Esophagus (tissue), 2 donors: Measurements from ENCODE around the gene TRAF4. TPM values are rescaled to one million over a fixed set of nuclear protein-coding genes. Genes with fewer than 3 reads are reported as not detected.
"Not testable (repeated sequence)": the region's sequence is repeated elsewhere in the genome, so short reads cannot be mapped to it uniquely, and the experiment has no call there.

Experiments
- H3K27ac ChIP-seq, 2 donors: one replicate each; pipeline ENCODE4 v1.5.1; 2013; ENCODE audit warnings: low read depth in 2 of 2, mild to moderate bottlenecking in 2 of 2, inconsistent platforms in 1 of 2, low read length in 1 of 2, moderate library complexity in 1 of 2
- H3K27me3 ChIP-seq, 2 donors: one replicate each; pipeline ENCODE4 v1.6.1; 2013; ENCODE audit warnings: low read length in 2 of 2, control low read depth in 1 of 2, mild to moderate bottlenecking in 1 of 2; ENCODE audit not compliant: insufficient read depth in 2 of 2, control insufficient read depth in 1 of 2
- H3K36me3 ChIP-seq, 2 donors: one replicate each; pipeline ENCODE4 v1.6.1; 2013; ENCODE audit warnings: low read length in 1 of 2; ENCODE audit not compliant: control insufficient read depth in 2 of 2, insufficient read depth in 2 of 2
- H3K4me1 ChIP-seq, 2 donors: one replicate each; pipeline ENCODE4 v1.6.1; 2013; ENCODE audit warnings: low read length in 1 of 2; ENCODE audit not compliant: control insufficient read depth in 2 of 2, insufficient read depth in 2 of 2
- H3K4me3 ChIP-seq, 2 donors: one replicate each; pipeline ENCODE4 v1.5.1; 2013; ENCODE audit warnings: low read length in 2 of 2, mild to moderate bottlenecking in 2 of 2, low read depth in 1 of 2, moderate library complexity in 1 of 2
- H3K9me3 ChIP-seq, 2 donors: one replicate each; pipeline ENCODE4 v1.6.1; 2013; ENCODE audit warnings: mild to moderate bottlenecking in 2 of 2, low read depth in 1 of 2, low read length in 1 of 2, moderate library complexity in 1 of 2; ENCODE audit not compliant: control insufficient read depth in 2 of 2, insufficient read depth in 1 of 2
- WGBS, 2 donors: extraction: QIAGEN DNeasy Blood & Tissue Kit; methylation state at CpG; one replicate each; pipeline ENCODE4 v1.1.7; 2013; 5-methylcytosine and 5-hydroxymethylcytosine counted together
- polyA plus RNA-seq, 2 donors: library from polyadenylated mRNA; stranded (reverse); fragments of 200-250 nt; gene quantifications; one replicate each; pipeline ENCODE4 v1.2.3, GENCODE V29; 2013
- donor health status: healthy with polysubstance abuse.
- donor health status: Bipolar disorder and iron deficiency.

TRAF4 gene
- polyA plus RNA-seq, 2 donors = 30.0 to 34.6 TPM

DNA sequence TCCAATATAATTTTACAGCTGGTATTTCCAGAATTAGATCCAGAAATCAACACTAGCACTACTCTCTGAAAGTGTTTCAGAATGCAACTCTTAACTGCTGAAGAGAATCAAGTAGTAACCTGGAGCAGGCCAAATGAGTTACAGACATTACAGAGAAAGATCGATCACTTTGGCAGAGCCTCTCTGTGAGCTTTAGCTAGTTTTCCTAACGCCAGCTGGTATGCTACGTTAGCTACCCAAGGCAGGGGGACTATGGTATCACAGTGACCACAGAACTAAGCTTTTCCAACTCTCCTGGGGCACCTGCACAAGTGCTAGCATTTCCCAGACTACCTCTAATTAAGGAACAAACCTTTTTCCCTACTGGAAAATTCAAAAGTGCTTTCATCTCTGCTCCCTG is 30.4 kb downstream of the TRAF4 start:
- H3K9me3 ChIP-seq = no peaks in the 10 kb centered on the region
- H3K4me1 ChIP-seq = no peaks in the 10 kb centered on the region
- no peak overlapping the region for H3K27ac ChIP-seq
- 67 to 77% methylated on average over 3 of the region's 3 CpGs for WGBS, 2 donors
- H3K27me3 ChIP-seq = no peaks in the 10 kb centered on the region
- no peak overlapping the region for H3K4me3 ChIP-seq
- peaks cover 0 to 3% of the 10 kb centered on the region in 2 donors for H3K36me3 ChIP-seq

- Histone ChIP-seq H3K4me1 (no peaks in the 10 kb centered on the region), H3K4me3 (no peak overlapping the region), H3K9me3 (no peaks in the 10 kb centered on the region), H3K27me3 (no peaks in the 10 kb centered on the region), H3K36me3 (peaks cover 2 to 3% of the 10 kb centered on the region in 2 donors), H3K27ac (no peak overlapping the region)
- WGBS, 2 donors = 21 to 47% methylated on average over 1 of the region's 1 CpG
Measured at GRCh38 chr17:28777178-28777577, 33.4 kb downstream of the TRAF4 start.

DNA sequence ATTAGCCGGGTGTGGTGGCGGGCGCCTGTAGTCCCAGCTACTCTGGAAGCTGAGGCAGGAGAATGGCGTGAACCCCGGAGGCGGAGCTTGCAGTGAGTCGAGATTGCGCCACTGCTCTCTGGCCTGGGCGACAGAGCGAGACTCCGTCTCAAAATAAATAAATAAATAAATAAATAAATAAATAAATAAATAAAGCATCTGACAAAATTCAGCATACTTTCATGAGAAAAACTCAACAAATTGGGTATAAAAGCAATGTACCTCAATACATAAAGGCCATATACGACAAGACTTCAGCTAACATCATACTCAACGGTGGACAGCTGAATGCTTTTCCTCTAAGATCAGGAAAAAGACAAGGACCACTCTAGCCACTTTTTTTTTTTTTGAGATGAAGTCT is 35.8 kb downstream of the TRAF4 start:
- not testable (repeated sequence) for H3K27ac ChIP-seq, H3K4me3 ChIP-seq, H3K36me3 ChIP-seq, H3K4me1 ChIP-seq, H3K27me3 ChIP-seq, H3K9me3 ChIP-seq
- 96 to 99% methylated on average over 13 of the region's 13 CpGs for WGBS, 2 donors

DNA sequence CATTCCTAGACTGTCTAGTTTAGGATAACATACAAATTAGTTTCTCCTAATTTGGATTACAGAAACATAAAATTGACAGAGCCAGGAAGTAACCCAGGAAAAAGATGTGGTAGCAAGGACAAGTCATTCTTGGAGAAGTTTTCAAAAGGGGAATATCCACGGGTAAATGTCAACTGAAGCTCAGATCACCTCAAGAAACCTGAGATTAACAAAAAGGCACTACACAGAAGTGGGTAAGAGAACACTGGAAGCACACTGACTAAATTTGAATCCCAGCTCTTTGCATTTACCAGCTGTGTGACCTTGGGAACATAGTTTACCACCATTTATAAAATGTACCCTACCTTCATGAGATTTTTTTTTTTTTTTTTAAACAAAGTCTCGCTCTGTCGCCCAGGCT is 39.4 kb downstream of the TRAF4 start:
- Histone ChIP-seq H3K9me3 (no peaks in the 10 kb centered on the region), H3K36me3 (peaks cover 0 to 3% of the 10 kb centered on the region in 2 donors), H3K27me3 (no peaks in the 10 kb centered on the region), H3K4me3 (no peak overlapping the region), H3K27ac (no peak overlapping the region), H3K4me1 (no peaks in the 10 kb centered on the region)
- WGBS, 2 donors = 88 to 89% methylated on average over 3 of the region's 3 CpGs

- H3K4me1 ChIP-seq = no peaks in the 10 kb centered on the region
- H3K9me3 ChIP-seq = no peaks in the 10 kb centered on the region
- peaks cover 0 to 3% of the 10 kb centered on the region in 2 donors for H3K36me3 ChIP-seq
- no peak overlapping the region for H3K4me3 ChIP-seq
- H3K27ac ChIP-seq = no peak overlapping the region
- no peaks in the 10 kb centered on the region for H3K27me3 ChIP-seq
- WGBS, 2 donors = 95 to 96% methylated on average over 4 of the region's 4 CpGs
Measured at GRCh38 chr17:28788100-28788499, 44.3 kb downstream of the TRAF4 start.

DNA sequence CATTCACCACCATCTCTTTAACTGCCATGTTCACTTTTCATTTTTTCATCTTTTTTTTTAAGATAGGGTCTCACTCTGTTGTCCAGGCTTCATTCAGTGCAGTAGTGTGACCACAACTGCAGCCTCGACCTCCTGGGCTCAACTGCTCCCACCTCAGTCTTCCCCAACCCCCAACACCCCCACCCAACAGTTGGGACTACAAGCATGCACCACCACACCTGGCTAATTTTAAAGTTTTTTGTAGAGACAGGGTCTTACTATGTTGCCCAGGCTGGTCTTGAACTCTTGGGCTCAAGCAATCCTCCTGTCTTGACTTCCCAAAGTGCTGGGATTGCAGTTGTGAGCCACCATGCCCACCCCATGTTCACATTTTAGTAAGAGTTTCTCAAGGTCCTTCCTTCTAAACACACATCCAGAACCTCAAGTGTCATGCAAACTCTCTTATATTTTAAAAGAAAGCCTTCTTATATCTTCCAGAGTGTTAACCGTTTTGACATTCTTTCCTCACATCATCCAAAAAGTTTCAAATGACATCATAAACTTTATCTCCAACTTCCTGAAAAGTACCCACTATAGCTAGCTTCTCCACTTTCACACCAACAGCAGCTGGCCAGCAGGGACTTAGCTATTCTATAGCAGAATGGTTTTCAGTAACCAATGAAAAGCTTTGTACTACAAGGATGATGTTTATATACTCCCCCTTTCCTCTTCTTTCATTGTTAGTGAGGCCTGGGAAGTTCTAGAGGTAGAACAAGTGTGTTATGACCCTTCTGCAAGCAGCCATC is 49.3 kb downstream of the TRAF4 start:
- H3K27ac ChIP-seq = no peak overlapping the region
- H3K4me1 ChIP-seq = no peaks in the 10 kb centered on the region
- no peaks in the 10 kb centered on the region for H3K27me3 ChIP-seq
- peaks cover 0 to 3% of the 10 kb centered on the region in 2 donors for H3K36me3 ChIP-seq
- WGBS, 2 donors = 67 to 71% methylated on average over 2 of the region's 2 CpGs
- H3K9me3 ChIP-seq = no peaks in the 10 kb centered on the region
- no peak overlapping the region for H3K4me3 ChIP-seq

GRCh38 chr17:28794846-28795441 is 51.1 kb downstream of the TRAF4 start:
- not testable (repeated sequence) for H3K27me3 ChIP-seq, H3K9me3 ChIP-seq, H3K36me3 ChIP-seq, H3K4me1 ChIP-seq, H3K27ac ChIP-seq, H3K4me3 ChIP-seq
- WGBS, 2 donors = 92 to 97% methylated on average over 14 of the region's 14 CpGs

DNA sequence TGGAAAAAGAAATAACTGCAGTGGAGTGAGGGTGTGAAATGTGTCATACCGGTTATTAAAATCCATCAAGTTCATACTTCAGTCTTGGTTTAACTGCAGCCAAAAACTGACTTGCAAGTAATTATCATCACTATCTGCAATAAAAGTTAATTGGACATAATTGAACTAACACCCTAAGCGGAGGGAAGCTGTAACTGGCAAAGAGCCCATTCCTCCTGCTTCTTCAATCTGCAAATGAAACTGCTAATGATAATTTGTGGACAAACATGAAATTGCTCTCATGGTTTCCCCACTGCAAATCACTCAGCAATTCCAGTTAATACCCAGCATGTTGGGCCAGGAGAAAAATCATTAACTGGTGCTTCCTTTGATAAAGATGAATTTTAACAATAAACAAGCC is 52.3 kb downstream of the TRAF4 start:
- Histone ChIP-seq H3K4me1 (no peaks in the 10 kb centered on the region), H3K36me3 (no peaks in the 10 kb centered on the region), H3K27me3 (no peaks in the 10 kb centered on the region), H3K4me3 (no peak overlapping the region), H3K27ac (no peak overlapping the region), H3K9me3 (no peaks in the 10 kb centered on the region)
- 71 to 79% methylated on average over 2 of the region's 2 CpGs for WGBS, 2 donors
